HCT116 (cell line): ENCODE data around the gene KIF1A. TPM values are rescaled to one million over a fixed set of nuclear protein-coding genes. Genes with fewer than 3 reads are reported as not detected.

Experiments
- ATAC-seq: fragments of 200-7000 bp; cut with Tn5 transposase; 2 replicates; pipeline ENCODE4 v1.9.1; 2020; ENCODE audit warnings: mild to moderate bottlenecking, moderate library complexity
- BruUV-seq: library from RNA; stranded (reverse); fragments of 400-500 nt; replicated peaks from 2 replicates; lab custom pipeline; 2021; lab: Mats Ljungman, UMichigan
- CTCF ChIA-PET: fragments of 300-600 bp; sonication (Branson Sonifier 250); formaldehyde crosslinking; loops from one replicate; lab custom pipeline; 2021; ENCODE audit warnings: antibody characterized with exemption; lab: Charles Lee
- POLR2A ChIA-PET: fragments of 300-600, 350-600 bp; sonication (Branson Sonifier 250); formaldehyde crosslinking; loops from one replicate; lab custom pipeline; 2021; ENCODE audit warnings: antibody characterized with exemption; lab: Charles Lee
- RAD21 ChIA-PET, 2 experiments: fragments of 300-600 bp; sonication (Branson Sonifier 250); formaldehyde crosslinking; loops; one replicate each; lab custom pipeline; 2023; ENCODE audit warnings: low total read pairs in 2 of 2; ENCODE audit not compliant: uncharacterized antibody in 2 of 2, unreplicated experiment in 2 of 2, low non-redundant PET in 1 of 2; lab: Charles Lee
- DNase-seq: peaks from one replicate; pipeline ENCODE4 v3.0.0-alpha.2; 2010; ENCODE audit warnings: low read depth, low spot score
- H2AFZ ChIP-seq: fragments of 200-600 bp; shearing (Covaris generic), sonication (generic); 2 replicates; pipeline ENCODE4 v1.6.1; 2017; ENCODE audit warnings: low read depth, mixed run types, mixed read lengths, antibody characterized with exemption, low read length; ENCODE audit not compliant: poor library complexity, severe bottlenecking
- H3K27ac ChIP-seq: 2 replicates; pipeline ENCODE4 v1.5.1; 2012; ENCODE audit warnings: low read depth, low read length
- H3K27me3 ChIP-seq: fragments of 200-600 bp; sonication (generic); 2 replicates; pipeline ENCODE4 v1.6.1; 2016; ENCODE audit warnings: mixed run types, low read length, mixed read lengths; ENCODE audit not compliant: insufficient read depth
- H3K36me3 ChIP-seq, 2 experiments: fragments of 200-500 bp in 1 of 2; fragments of 200-600 bp in 1 of 2; sonication (Bioruptor generic) in 1 of 2; sonication (generic) in 1 of 2; 2 replicates each; pipeline versions ENCODE4 v1.5.1 to v1.6.1; 2014 to 2016; ENCODE audit warnings: low read length in 2 of 2, inconsistent platforms in 1 of 2, mixed read lengths in 1 of 2, mixed run types in 1 of 2; ENCODE audit not compliant: insufficient read depth in 2 of 2, control insufficient read depth in 1 of 2
- H3K4me1 ChIP-seq, 2 experiments: fragments of 200-600 bp in 1 of 2; sonication (generic) in 1 of 2; 2 replicates each; pipeline versions ENCODE4 v1.5.1 to v1.6.1; 2012 to 2017; ENCODE audit warnings: low read length in 2 of 2, inconsistent platforms in 1 of 2, mild to moderate bottlenecking in 1 of 2, mixed read lengths in 1 of 2, mixed run types in 1 of 2, moderate library complexity in 1 of 2; ENCODE audit not compliant: insufficient read depth in 2 of 2, control insufficient read depth in 1 of 2
- H3K4me2 ChIP-seq: fragments of 200-600 bp; sonication (generic); 2 replicates; pipeline ENCODE4 v1.6.1; 2017; ENCODE audit warnings: mixed run types, low read length, mixed read lengths
- H3K4me3 ChIP-seq, 2 experiments: fragments of 200-600 bp in 1 of 2; sonication (generic) in 1 of 2; replicated peaks in 1 of 2; 2 replicates each; pipeline ENCODE4 v1.5.1; 2011 to 2016; ENCODE audit warnings: low read length in 2 of 2, control low read depth in 1 of 2, low read depth in 1 of 2, mild to moderate bottlenecking in 1 of 2, mixed read lengths in 1 of 2, mixed run types in 1 of 2
- H3K79me2 ChIP-seq: fragments of 200-600 bp; sonication (generic); 2 replicates; pipeline ENCODE4 v1.6.1; 2017; ENCODE audit warnings: mild to moderate bottlenecking, mixed run types, low read length, moderate library complexity, mixed read lengths; ENCODE audit not compliant: insufficient read depth
- H3K9ac ChIP-seq: fragments of 200-600 bp; sonication (generic); 2 replicates; pipeline ENCODE4 v1.6.1; 2016; ENCODE audit warnings: low read length, mixed read lengths
- H3K9me2 ChIP-seq: fragments of 200-600 bp; sonication (generic), shearing (Covaris generic); 2 replicates; pipeline ENCODE4 v1.6.1; 2017; ENCODE audit warnings: mixed run types, mild to moderate bottlenecking, moderate library complexity; ENCODE audit not compliant: insufficient read depth
- H3K9me3 ChIP-seq, 2 experiments: fragments of 200-500 bp in 1 of 2; fragments of 200-600 bp in 1 of 2; sonication (Bioruptor generic) in 1 of 2; sonication (generic) in 1 of 2; 2 replicates each; pipeline ENCODE4 v1.6.1; 2014 to 2017; ENCODE audit warnings: low read length in 2 of 2, mixed read lengths in 2 of 2, inconsistent platforms in 1 of 2, low read depth in 1 of 2, mild to moderate bottlenecking in 1 of 2, mixed run types in 1 of 2, moderate library complexity in 1 of 2; ENCODE audit not compliant: control insufficient read depth in 1 of 2, insufficient read depth in 1 of 2
- H4K20me1 ChIP-seq: fragments of 200-600 bp; sonication (generic), shearing (Covaris generic); 2 replicates; pipeline ENCODE4 v1.6.1; 2017; ENCODE audit warnings: mixed run types, mild to moderate bottlenecking, moderate library complexity; ENCODE audit not compliant: insufficient read depth
- CBX3 ChIP-seq: IDR thresholded peaks from 2 replicates; pipeline ENCODE4 v1.6.1; 2012; ENCODE audit warnings: low read depth
- EGR1 ChIP-seq: IDR thresholded peaks from 2 replicates; pipeline ENCODE4 v1.6.1; 2012; ENCODE audit warnings: low read depth
- ELF1 ChIP-seq: IDR thresholded peaks from 2 replicates; pipeline ENCODE4 v1.6.1; 2012; ENCODE audit warnings: low read depth, borderline replicate concordance
- EZH2phosphoT487 ChIP-seq: fragments of 200-600 bp; IDR thresholded peaks from 2 replicates; pipeline ENCODE4 v1.6.1; 2018; ENCODE audit warnings: antibody characterized with exemption, borderline replicate concordance
- JUND ChIP-seq: IDR thresholded peaks from 2 replicates; pipeline ENCODE4 v1.6.1; 2012
- POLR2A ChIP-seq: IDR thresholded peaks from 2 replicates; pipeline ENCODE4 v1.7.0; 2011; ENCODE audit warnings: borderline replicate concordance; ENCODE audit not compliant: insufficient read depth, insufficient read length; ENCODE audit errors: extremely low read depth
- POLR2AphosphoS5 ChIP-seq: IDR thresholded peaks from 2 replicates; pipeline ENCODE4 v1.6.1; 2011; ENCODE audit warnings: mild to moderate bottlenecking, low read depth, low read length, moderate library complexity
- SIN3A ChIP-seq: IDR thresholded peaks from 2 replicates; pipeline ENCODE4 v1.6.1; 2012; ENCODE audit warnings: low read depth
- SRF ChIP-seq: IDR thresholded peaks from 2 replicates; pipeline ENCODE4 v1.6.1; 2012; ENCODE audit warnings: low read depth
- YY1 ChIP-seq: IDR thresholded peaks from 2 replicates; pipeline ENCODE4 v1.6.1; 2011; ENCODE audit warnings: low read length, low read depth, moderate library complexity, mild to moderate bottlenecking; ENCODE audit not compliant: insufficient replicate concordance; ENCODE audit errors: extremely low read depth
- ZFX ChIP-seq: fragments of 450-650 bp; IDR thresholded peaks from 2 replicates; pipeline ENCODE4 v1.6.1; 2017
- ZNF274 ChIP-seq: fragments of 200-500 bp; sonication (Bioruptor generic); IDR thresholded peaks from 2 replicates; pipeline ENCODE4 v1.6.1; 2014; ENCODE audit warnings: mild to moderate bottlenecking, low read depth, low read length, inconsistent platforms
- intact Hi-C: fragments of 100-400 bp; cut with micrococcal nuclease; formaldehyde crosslinking; loops from 2 replicates; pipeline ENCODE4 v1.10.0; 2022
- total RNA-seq: library from RNA; stranded (reverse); gene quantifications from one replicate; pipeline ENCODE4 v1.2.1, GENCODE V29; 2021; ENCODE audit not compliant: unreplicated experiment
- TF ChIP-seq, protein P1 (sequence below): IDR thresholded peaks from 2 replicates; pipeline ENCODE4 v1.6.1; 2012
- TF ChIP-seq, protein P2 (sequence below): IDR thresholded peaks from 2 replicates; pipeline ENCODE4 v1.6.1; 2012; ENCODE audit warnings: low read depth
- TF ChIP-seq, protein P3 (sequence below): IDR thresholded peaks from 2 replicates; pipeline ENCODE4 v1.6.1; 2012
- TF ChIP-seq, protein P4 (sequence below): IDR thresholded peaks from 2 replicates; pipeline ENCODE4 v1.6.1; 2011; ENCODE audit warnings: mild to moderate bottlenecking, low read length, moderate library complexity; ENCODE audit not compliant: insufficient replicate concordance; ENCODE audit errors: extremely low read depth

Gene KIF1A
- total RNA-seq, 1 experiment from 2014 or later, result 0.27 TPM

DNA sequence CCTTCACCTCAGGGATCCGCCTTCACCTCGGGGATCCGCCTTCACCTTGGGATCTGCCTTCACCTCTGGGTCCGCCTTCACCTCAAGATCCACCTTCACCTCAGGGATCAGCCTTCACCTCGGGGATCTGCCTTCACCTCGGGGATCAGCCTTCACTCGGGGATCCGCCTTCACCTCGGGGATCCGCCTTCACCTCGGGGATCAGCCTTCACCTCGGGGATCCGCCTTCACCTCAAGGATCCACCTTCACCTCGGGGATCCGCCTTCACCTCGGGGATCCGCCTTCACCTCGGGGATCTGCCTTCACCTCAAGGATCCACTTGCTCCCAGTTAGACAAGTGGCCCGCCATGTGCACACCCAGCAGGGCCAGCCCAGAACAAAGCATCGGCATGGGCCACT, 7.3 kb downstream of the KIF1A start:
- Histone ChIP-seq H4K20me1 (no peaks in the 10 kb centered on the region), H2AFZ (no peak overlapping the region), H3K36me3 (no peaks in the 10 kb centered on the region), H3K4me3 (no peak overlapping the region), H3K27ac (no peak overlapping the region), H3K4me1 (no peaks in the 10 kb centered on the region), H3K79me2 (no peaks in the 10 kb centered on the region), H3K9me2 (no peaks in the 10 kb centered on the region), H3K27me3 (no peaks in the 10 kb centered on the region), H3K9ac (no peak overlapping the region), H3K4me2 (no peak overlapping the region), H3K9me3 (peaks cover 4 to 7% of the 10 kb centered on the region in 2 experiments; a peak in 2 of 4 replicates)
- DNase-seq, result no peak
- POLR2A ChIA-PET, result no interaction called here
- RAD21 ChIA-PET, result no interaction called here
- CTCF ChIA-PET, result no interaction called here
- ATAC-seq, result no peak
- no TSS peak for BruUV-seq
- TF ChIP-seq ZNF274 (no peak), SRF (no peak), CBX3 (no peak), POLR2A (no peak), EGR1 (no peak), SIN3A (no peak), EZH2phosphoT487 (no peak), ELF1 (no peak), ZFX (no peak)
- TF ChIP-seq, protein P1, sequence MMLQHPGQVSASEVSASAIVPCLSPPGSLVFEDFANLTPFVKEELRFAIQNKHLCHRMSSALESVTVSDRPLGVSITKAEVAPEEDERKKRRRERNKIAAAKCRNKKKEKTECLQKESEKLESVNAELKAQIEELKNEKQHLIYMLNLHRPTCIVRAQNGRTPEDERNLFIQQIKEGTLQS, result no peak
- intact Hi-C loops, result no loop called here

DNA sequence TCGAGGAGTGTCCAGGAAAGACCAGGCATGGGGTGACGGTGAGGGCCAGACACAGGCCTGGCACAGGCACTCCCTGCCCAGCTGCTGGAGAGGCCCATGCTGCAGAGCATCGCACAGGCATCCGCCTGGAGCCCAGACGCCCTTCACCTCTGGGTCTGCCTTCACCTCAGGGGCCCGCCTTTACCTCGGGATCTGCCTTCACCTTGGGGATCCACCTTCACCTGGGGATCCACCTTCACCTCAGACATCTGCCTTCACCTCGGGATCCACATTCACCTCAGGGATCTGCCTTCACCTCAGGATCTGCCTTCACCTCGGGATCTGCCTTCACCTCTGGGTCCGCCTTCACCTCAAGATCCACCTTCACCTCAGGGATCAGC, 7.7 kb downstream of the KIF1A start:
- Histone ChIP-seq H3K4me2 (no peak overlapping the region), H3K27me3 (no peaks in the 10 kb centered on the region), H3K4me3 (no peak overlapping the region), H3K27ac (no peak overlapping the region), H4K20me1 (no peaks in the 10 kb centered on the region), H3K9ac (no peak overlapping the region), H2AFZ (no peak overlapping the region), H3K79me2 (no peaks in the 10 kb centered on the region), H3K4me1 (no peaks in the 10 kb centered on the region), H3K9me2 (no peaks in the 10 kb centered on the region), H3K9me3 (peaks cover 4 to 7% of the 10 kb centered on the region in 2 experiments; a peak in 2 of 4 replicates), H3K36me3 (no peaks in the 10 kb centered on the region)
- RAD21 ChIA-PET, result no interaction called here
- no TSS peak for BruUV-seq
- CTCF ChIA-PET, result no interaction called here
- POLR2A ChIA-PET, result no interaction called here
- no peak for DNase-seq
- intact Hi-C loops, result no loop called here
- no peak for ATAC-seq
- TF ChIP-seq, protein P1, result no peak
- TF ChIP-seq SRF (no peak), POLR2AphosphoS5 (no peak), JUND (no peak), YY1 (no peak)
- TF ChIP-seq, protein P2, sequence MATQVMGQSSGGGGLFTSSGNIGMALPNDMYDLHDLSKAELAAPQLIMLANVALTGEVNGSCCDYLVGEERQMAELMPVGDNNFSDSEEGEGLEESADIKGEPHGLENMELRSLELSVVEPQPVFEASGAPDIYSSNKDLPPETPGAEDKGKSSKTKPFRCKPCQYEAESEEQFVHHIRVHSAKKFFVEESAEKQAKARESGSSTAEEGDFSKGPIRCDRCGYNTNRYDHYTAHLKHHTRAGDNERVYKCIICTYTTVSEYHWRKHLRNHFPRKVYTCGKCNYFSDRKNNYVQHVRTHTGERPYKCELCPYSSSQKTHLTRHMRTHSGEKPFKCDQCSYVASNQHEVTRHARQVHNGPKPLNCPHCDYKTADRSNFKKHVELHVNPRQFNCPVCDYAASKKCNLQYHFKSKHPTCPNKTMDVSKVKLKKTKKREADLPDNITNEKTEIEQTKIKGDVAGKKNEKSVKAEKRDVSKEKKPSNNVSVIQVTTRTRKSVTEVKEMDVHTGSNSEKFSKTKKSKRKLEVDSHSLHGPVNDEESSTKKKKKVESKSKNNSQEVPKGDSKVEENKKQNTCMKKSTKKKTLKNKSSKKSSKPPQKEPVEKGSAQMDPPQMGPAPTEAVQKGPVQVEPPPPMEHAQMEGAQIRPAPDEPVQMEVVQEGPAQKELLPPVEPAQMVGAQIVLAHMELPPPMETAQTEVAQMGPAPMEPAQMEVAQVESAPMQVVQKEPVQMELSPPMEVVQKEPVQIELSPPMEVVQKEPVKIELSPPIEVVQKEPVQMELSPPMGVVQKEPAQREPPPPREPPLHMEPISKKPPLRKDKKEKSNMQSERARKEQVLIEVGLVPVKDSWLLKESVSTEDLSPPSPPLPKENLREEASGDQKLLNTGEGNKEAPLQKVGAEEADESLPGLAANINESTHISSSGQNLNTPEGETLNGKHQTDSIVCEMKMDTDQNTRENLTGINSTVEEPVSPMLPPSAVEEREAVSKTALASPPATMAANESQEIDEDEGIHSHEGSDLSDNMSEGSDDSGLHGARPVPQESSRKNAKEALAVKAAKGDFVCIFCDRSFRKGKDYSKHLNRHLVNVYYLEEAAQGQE, result no peak
- TF ChIP-seq, protein P3, sequence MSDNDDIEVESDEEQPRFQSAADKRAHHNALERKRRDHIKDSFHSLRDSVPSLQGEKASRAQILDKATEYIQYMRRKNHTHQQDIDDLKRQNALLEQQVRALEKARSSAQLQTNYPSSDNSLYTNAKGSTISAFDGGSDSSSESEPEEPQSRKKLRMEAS, result no peak
- TF ChIP-seq, protein P4, sequence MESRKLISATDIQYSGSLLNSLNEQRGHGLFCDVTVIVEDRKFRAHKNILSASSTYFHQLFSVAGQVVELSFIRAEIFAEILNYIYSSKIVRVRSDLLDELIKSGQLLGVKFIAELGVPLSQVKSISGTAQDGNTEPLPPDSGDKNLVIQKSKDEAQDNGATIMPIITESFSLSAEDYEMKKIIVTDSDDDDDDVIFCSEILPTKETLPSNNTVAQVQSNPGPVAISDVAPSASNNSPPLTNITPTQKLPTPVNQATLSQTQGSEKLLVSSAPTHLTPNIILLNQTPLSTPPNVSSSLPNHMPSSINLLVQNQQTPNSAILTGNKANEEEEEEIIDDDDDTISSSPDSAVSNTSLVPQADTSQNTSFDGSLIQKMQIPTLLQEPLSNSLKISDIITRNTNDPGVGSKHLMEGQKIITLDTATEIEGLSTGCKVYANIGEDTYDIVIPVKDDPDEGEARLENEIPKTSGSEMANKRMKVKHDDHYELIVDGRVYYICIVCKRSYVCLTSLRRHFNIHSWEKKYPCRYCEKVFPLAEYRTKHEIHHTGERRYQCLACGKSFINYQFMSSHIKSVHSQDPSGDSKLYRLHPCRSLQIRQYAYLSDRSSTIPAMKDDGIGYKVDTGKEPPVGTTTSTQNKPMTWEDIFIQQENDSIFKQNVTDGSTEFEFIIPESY, result no peak
